Activated naive CD4-positive, alpha-beta T cell (primary cell): Measurements from ENCODE around the gene SLC10A7.
"Not testable (repeated sequence)": the region's sequence is repeated elsewhere in the genome, so short reads cannot be mapped to it uniquely, and the experiment has no call there.

Experiments
- DNase-seq, 4 experiments: peaks; one replicate each; lab custom pipeline; 2025; lab: John Stamatoyannopoulos, UW

Gene SLC10A7

DNA sequence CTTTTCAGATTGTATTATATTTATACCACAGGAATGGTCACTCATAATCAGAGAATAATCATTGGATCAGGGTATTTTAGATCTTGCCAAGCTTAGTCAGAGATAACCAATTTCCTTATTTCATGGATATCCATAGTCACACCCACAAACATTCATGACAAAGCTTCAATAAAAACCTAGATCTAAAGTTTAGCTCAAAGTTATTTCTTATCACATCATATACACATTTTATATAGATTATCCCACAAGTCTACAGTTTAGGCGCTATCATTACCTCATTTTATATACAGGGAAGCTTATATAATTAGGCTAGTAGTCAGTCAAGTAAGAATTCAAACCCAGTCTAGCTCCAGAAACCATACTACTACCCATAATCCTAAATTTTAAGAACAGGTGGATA is 82.3 kb downstream of the SLC10A7 start:
- DNase-seq: no peak

DNA sequence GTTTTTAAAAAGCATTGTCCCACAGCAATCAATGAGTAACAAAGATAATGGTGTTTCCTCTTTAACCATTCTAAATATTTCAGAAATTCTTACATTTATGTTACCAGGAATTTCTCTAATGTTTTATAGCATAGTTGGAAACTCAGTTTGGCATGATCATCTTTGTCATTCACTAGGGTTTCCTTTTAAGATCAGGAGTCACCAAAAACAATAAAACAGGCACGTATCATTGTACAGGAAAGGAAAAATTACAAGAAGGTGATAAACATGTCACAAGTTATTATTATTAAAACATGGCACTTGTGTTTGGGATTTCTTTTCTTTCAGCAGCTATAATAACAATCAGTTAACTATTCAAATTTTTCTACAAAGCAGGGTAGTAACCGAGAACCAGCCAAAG is 84.0 kb downstream of the SLC10A7 start:
- DNase-seq: no peak

DNA sequence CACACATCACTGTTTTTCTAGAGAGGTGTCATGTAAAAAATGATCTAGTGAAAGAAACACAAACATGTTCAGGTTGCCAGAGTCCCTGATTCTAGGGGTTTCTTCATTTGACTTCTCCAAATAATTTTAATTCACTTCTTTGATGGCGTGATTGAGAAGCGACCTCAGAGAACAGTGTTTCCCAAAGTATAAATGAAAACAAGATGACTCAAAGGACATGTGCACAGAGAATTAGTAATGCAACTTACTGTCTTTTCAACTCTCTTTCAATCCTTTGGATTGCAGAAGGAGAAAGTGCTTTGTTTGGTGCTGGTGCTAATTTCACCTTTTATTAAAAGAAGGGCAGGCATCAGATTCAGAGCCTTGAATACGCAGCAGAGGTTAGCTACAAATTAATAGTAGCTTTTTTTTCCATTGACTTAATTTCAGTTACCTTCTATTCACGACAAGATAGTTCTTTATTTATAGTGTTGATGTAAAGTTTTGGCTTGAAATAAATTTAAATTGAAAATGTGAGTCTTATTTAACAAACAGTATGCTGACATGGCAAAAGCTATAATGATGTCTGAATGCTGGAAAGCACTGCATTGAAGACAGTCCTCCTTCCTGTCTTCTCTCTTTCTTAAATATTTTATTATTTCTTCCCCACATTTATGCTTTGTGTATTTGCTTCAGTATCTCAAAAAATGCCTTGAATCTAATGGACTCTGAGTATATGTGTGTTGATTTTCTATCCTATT is 85.1 kb downstream of the SLC10A7 start:
- no peak for DNase-seq

DNA sequence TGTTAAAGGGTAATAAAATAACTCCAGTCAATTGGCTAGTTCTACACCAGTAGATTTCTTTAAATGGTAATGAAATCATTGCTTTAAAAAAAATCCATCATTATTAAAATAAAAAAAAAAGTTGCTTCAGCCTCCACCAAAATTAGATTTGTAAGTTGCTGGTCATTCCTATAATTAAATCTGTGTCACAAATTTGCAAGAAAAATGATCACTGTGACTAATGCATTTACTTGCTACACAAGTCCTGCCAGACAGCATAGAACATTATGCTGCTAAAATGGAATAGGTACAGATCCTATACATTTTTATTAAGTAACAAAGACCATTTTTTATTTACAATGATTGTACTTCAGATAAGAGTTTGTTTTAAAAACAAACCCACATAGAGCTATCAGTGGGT is 85.8 kb downstream of the SLC10A7 start:
- DNase-seq: no peak

DNA sequence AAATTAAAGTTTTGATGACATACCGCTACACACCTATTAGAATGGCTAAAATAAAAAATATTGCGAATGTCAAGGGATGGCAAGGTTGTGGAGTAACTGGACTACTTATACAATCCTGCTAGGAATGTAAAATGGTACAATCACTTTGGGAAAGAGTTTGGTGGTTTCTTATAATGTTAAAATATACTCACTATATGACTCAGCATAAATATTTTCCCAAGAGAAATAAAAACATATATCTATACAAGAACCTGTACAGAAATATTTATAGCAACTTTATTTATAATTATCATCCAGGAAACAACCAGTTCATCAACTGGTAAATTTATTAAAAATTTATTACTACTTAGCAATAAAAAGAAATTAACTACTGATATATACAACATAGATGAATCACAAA is 89.7 kb downstream of the SLC10A7 start:
- DNase-seq: no peak

DNA sequence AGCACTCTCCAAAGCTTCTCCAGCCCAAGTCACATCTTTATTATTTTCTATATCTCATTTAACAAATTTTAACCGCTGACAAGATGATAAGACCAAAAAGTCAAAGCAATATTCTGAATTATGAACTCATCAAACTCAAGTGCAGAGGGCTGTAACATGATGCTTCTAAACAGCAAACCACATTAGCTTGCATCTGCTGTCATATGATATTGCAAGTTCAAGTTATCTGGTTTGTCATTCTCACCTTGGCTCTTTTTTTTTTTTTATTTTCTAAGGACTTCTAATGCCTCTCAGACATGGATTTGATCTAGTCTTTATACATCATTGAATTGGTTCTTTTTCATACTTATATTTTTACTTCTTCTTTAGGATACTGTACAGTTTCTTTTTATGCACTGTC is 93.4 kb downstream of the SLC10A7 start:
- DNase-seq: no peak

DNA sequence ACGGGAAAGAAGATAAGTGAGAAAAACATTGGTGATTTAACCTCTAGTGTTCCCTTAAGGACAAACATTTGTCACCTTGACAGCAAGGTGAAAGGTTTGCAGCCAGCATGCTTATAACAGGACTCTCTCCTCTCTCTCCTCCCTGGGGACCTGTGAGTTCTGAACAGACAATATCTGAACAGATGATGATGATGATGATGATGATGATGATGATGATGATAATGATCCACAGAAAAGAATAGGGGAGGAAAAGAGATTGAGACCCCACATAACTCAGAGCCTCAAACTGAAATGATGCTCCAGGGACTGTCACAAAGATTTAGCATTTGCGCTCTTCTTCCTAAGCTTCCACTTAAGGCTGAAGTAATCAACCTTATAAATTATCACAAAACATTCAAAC is 103.9 kb downstream of the SLC10A7 start:
- DNase-seq: no peak

DNA sequence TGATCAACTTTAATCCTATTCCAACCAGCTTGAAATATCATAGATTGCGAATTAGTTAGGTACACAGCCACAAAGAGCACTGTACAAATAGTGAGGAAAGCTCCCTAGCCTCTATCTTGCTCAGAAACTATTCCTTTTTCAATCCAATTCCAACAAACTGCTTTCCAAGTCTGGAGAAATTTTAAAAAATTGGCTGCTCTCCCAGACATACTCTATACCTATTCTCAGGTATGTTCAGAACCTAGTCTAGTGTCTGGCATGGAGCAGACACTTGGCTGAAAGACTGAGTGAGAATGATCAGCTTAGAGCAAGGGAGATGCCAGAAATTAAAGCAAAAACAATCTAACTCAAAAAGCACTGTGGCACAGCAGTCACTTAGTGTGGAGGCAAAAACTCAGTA is 105.9 kb downstream of the SLC10A7 start:
- DNase-seq: no peak

DNA sequence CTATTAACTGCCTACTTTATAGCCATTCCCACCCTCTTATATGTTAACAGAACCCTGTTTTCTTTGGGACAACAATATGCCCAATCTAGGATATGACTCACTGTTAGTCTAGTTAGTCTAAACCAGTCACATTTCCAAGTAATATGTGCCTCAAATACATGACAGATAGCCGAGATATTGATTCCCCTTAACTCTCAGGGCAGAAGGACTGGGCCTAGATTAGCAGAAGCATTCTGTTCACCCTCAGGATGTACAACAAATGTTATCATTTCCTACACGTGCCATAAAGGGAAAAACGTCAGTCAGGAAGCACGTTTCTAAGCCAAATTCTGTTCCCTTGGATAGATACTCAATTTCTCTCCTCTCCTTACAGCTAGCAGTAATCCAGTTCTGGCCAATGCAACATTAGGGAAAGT is 114.1 kb downstream of the SLC10A7 start:
- DNase-seq: no peak

DNA sequence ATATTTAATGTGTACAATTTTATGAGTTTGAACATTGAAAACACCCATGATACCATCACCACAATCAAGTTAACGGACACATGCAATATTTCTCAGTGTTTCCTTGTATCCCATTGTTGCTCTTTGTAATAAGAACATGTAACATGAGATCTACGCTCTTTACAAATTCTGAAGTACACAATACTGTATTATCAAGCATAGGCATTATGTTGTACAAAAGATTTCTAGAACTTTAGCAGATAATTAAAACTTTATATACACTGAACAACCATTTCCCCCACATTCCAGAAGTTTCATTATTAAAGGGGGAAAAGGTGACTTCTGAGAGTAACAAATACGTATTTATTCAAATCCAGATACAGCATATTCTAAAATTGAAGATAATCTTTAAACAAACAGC is 114.5 kb downstream of the SLC10A7 start:
- no peak for DNase-seq

DNA sequence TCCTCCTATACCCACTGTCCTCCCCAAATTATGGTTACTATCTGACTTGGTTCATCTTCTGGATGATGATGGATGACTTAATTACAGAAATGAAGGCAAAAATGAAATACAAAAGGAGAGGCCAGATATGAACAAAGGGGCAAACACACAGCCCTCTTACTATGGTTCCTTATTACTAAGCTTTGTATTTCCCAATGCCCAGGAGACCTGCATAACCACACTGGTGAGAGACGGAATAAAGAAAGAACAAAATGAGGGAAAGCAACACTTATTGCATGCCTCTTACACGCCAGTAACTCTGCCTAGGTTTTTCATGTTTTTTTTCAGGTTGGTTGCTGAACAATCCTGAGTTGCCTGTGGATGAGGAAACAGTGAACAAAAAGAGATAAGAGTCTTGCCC is 120.5 kb downstream of the SLC10A7 start:
- no peak for DNase-seq

DNA sequence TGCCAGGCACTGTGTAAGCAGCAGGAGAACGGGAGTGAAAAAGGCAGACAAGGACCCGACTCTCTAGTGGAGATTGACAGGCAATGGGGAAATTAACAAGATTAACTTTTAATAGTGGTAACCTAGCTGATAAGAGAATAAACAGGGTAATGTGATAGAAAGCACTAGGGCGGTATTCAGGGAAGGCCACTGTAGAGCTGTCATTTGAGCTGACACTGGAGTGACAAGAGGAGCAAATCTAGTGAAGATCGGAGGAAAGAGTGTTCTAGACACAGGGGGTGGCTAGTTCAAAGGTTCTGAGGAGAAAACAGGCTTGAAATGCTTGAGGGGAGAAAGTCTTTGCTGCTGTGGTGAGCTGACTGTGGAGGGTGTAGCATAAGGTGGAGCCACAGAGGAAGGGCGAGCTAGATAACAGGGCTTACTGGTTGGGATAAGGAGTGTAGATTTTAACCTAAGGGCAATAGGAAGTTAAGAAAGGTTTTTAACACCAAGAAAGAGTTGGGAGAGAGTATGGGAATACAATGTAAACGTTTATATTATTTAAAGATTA is 122.8 kb downstream of the SLC10A7 start:
- DNase-seq: no peak

DNA sequence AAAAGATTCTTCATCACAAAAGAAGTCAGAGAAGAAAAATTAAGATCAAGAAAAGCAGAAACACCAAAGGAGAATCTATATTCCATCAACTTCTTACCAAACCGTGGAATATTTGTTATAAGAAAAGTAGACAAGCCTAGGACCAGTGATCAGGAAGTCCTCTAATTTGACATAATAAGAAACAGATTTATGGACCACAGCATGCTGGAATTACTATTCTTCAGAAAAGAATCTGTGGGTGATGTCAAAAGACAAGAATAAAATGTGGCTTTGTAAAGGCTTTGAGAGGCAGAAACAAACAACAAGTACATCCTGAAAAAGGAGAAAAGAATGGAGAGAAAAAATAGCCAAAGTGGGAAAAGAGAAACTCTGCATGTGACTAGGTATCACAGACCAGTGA is 123.3 kb downstream of the SLC10A7 start:
- DNase-seq: no peak

DNA sequence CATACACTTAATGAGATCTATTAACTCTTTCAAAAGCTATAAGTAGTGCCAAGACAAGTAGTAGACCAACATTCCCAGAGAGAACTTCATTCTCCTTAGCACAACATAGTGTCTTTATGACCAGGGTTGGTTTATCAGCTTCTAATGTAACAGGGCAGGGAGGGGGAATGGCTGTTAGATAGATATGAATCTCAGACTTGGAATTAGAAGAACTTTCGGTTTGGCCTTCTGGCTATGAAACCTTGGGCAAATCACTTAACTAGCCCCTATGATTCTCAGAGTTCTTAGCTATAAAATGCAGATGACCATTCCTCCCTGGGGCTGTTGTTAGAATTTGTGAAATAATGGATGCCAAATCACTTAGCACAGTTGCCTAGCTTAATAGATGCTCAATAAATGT is 132.2 kb downstream of the SLC10A7 start:
- no peak for DNase-seq

DNA sequence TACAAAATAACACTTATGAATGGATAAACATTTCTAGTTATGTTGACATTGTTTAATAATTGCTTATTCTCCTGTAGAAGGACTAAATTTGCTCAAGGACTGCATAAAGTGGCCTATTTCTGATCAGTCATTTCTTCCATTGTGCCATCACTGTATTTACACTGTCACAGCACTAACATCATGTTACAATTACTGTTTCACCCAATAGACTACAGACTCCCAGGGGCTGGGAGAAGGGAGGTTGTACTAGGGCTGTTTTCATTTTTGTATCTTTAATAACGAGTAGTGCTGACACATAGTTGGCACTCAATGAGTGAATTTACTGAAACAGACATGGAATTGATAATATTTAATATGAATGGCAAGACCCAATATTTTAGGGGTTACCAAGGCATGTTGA is 139.5 kb downstream of the SLC10A7 start:
- DNase-seq: no peak

DNA sequence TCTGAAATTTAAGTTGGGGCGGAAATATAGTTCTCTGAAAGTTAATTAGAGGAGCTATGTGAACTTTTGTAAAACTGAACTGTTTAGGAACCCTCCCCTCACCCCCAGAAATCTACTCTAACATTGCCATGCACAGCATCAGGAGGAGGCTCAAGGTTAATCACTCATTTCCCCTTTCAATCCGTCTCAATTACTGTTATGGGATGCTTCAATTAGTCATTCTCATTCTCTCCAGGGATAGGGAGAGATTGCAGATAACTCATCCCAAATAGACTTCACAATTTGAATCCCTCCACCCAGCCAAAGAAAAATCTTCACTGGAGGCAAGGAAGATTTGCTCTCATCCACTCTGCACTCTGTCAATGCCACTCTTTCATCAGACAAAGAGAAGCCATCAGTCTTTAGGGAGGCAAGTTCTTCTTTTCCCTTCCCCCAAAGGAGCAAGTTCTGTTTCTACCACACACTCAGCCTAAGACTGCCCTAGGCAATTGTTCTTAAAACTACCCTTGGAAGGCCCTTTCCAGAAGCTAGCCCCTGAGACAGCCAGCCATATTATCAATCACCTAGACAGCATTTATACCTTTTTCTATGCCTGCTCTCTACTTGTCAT is 140.4 kb downstream of the SLC10A7 start:
- DNase-seq: no peak

DNA sequence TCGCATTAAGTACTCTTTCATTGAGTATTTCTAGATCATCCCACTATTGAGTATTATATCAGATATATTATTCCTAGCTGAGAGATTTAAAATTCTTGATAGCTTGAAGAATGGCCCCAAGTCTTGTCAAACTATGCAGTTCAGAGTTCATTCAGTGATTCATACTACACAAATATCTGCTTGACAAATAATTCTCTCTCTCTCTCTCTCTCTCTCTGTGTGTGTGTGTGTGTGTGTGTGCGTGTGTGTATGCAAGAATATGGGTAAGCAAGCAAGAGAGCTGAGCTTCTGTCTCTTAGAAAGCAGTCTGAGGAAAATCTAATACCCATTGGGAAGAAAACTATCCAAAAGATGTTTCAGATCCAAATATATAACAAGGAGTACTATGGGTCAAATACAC is 142.0 kb downstream of the SLC10A7 start:
- DNase-seq: no peak

DNA sequence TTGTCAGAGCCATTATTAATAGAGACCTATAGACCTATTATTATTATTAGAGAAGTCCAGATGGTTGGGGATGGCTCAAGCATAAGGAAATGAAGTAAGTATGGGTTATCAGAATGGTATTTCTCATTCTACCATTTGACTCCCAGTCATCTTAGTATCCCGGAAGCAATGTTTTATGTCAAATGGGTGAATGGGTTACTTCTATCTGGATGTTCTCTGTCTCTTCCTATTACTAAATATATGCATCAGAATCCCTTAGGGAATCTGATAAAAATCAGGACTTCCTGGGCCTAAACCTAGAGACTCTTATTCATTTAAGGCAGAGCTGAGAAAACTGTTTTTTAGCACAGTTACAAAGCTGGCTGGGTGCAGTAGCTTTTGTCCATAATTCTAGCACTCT is 149.9 kb downstream of the SLC10A7 start:
- no peak for DNase-seq

DNA sequence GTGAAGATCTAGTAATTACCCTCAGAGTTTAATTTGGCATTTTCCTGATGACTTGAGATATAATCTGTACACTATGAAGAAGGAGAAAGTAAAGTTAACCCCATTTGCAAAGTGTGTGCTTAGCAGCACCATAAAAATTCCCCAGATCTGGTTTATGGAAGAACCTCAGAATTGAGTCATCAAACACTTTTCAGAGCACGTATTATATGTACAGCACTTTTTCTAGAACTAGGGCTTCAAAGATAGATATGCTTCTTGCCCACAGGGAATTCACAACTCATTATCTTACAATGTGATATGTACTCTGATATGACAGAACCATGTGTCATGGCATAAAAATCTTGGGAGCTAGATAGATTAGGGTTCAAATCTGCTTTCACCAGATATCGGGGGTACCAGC is 150.9 kb downstream of the SLC10A7 start:
- no peak for DNase-seq

DNA sequence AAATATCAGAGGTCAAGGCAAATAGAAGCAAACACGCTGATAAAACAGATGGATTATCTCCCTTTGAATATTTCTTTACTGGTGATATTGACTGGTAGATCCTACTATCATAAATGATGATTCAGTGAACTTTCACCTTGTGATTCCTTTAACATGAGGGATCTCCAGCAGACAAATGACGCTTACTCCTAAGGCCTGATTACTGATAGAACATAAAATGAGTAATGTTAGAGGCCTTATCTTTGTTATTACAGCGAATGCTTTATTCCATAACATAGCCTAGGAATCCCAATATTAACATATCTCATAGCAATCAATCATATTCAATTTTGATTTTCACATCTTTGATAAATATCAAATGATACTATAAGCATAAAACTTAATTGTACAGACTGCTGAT is 152.3 kb downstream of the SLC10A7 start:
- no peak for DNase-seq

DNA sequence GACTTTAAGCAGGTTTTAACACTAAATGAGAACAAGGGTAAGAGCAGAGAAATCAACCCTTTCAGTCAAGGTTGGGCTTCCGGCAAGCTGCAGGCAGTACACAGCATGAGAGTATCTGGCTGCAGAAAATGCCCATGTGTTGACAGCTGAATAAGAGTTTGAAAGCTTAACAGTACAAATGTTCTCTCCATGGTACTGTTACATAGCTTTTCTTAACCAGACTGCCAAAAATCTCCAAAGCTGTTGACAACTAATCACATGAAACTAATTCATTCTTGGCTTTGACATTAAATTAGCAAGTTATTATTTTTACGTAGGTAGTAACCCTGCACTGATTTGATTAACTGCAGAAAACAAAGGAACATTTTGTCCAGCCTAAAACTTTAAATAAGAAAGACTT is 153.5 kb downstream of the SLC10A7 start:
- DNase-seq: no peak

DNA sequence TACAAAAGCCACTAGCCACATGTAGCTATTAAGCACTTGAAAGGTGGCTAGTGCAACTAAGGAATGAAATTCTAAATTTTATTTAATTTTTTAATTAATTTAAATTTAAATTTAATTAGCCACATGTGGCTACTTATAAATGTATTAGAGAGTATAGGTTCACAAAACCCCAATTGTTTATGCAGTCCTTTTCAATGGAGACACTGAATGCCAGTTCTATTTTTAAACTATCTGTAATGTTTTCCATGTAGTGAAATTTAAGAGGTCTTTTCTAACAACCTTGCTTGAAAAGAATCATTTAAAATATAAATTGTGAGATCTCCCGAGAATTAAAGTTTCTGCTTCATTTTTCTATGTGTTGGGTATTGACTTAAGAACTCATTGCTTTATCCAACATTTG is 154.4 kb downstream of the SLC10A7 start:
- no peak for DNase-seq

DNA sequence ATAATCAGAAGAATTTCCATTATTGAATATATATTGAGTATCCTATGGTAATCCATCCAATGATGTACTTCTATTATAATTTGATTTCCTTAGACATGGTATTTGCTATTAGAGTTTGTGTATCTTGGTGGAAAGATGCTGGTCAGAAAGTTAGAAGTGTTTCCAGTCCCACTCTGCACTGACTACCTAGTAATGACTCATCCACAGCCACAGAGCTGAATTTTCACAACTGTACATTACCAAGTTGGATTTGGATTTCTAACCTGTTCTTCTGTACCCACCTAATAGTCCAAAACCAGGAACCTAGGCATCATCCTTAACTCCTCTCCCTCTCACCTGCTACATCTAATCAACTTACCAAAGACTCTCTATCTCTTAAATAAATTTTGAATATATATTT is 162.0 kb downstream of the SLC10A7 start:
- no peak for DNase-seq

DNA sequence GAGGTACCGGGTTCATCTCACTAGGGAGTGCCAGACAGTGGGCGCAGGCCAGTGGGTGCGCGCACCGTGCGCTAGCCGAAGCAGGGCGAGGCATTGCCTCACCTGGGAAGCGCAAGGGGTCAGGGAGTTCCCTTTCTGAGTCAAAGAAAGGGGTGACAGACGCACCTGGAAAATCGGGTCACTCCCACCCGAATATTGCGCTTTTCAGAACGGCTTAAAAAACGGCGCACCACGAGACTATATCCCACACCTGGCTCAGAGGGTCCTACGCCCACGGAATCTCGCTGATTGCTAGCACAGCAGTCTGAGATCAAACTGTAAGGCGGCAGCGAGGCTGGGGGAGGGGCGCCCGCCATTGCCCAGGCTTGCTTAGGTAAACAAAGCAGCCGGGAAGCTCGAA is 171.6 kb downstream of the SLC10A7 start:
- not testable (repeated sequence) for DNase-seq
